Activated CD8-positive, alpha-beta T cell treated with anti-CD3 and anti-CD28 coated beads for 36 hours (primary cell): ENCODE measurements around the gene CYBC1. TPM values are rescaled to one million over a fixed set of nuclear protein-coding genes. Genes with fewer than 3 reads are reported as not detected.

ENCODE experiments used
- ATAC-seq: fragments of 200-7000 bp; cut with Tn5 transposase; one replicate; pipeline ENCODE4 v1.10.0; 2021; ENCODE audit warnings: mild to moderate bottlenecking, moderate library complexity
- CTCF ChIA-PET: fragments of 350-600 bp; sonication (Branson Sonifier 250); formaldehyde crosslinking; loops from one replicate; lab custom pipeline; 2021; ENCODE audit warnings: antibody characterized with exemption; lab: Charles Lee
- POLR2A ChIA-PET: fragments of 350-600 bp; sonication (Branson Sonifier 250); formaldehyde crosslinking; loops from one replicate; lab custom pipeline; 2021; ENCODE audit warnings: antibody characterized with exemption; lab: Charles Lee
- DNase-seq: peaks from one replicate; pipeline ENCODE4 v3.0.0-alpha.2; 2020
- H3K27ac Mint-ChIP-seq: one replicate; pipeline ENCODE4 v1.8.0; 2021; ENCODE audit warnings: mild to moderate bottlenecking, mixed read lengths
- H3K27me3 Mint-ChIP-seq: one replicate; pipeline ENCODE4 v1.8.0; 2021; ENCODE audit warnings: mixed read lengths
- H3K36me3 Mint-ChIP-seq: one replicate; pipeline ENCODE4 v1.8.0; 2021; ENCODE audit warnings: low read depth, mixed read lengths
- H3K4me1 Mint-ChIP-seq: one replicate; pipeline ENCODE4 v1.8.0; 2021; ENCODE audit warnings: low read depth, mixed read lengths
- H3K4me3 Mint-ChIP-seq: one replicate; pipeline ENCODE4 v1.8.0; 2021; ENCODE audit warnings: mild to moderate bottlenecking, moderate library complexity, mixed read lengths
- H3K9me3 Mint-ChIP-seq: one replicate; pipeline ENCODE4 v1.8.0; 2021; ENCODE audit warnings: mixed read lengths
- CTCF ChIP-seq: fragments of 200-600 bp; IDR thresholded peaks from one replicate; pipeline ENCODE4 v1.8.0; 2022; ENCODE audit warnings: antibody characterized with exemption, mild to moderate bottlenecking
- intact Hi-C: fragments of 100-400 bp; cut with micrococcal nuclease; formaldehyde crosslinking; loops from one replicate; pipeline ENCODE4 v1.10.0; 2022
- total RNA-seq, 2 experiments: library from RNA; stranded (reverse); gene quantifications; one replicate each; pipeline ENCODE4 v1.2.3, GENCODE V29; 2021

Gene CYBC1
- total RNA-seq, 2 experiments from 2014 or later, result 189 to 192 TPM

- ATAC-seq (peak; percentile 84), DNase-seq (peak; percentile 93)
- H3K27ac Mint-ChIP-seq, result peak overlapping the region; percentile 85
- H3K4me1 Mint-ChIP-seq, result peaks cover 18% of the 10 kb centered on the region
- peak overlapping the region; percentile 72 for H3K4me3 Mint-ChIP-seq
- H3K9me3 Mint-ChIP-seq, result no peaks in the 10 kb centered on the region
- no peaks in the 10 kb centered on the region for H3K36me3 Mint-ChIP-seq
- no peaks in the 10 kb centered on the region for H3K27me3 Mint-ChIP-seq
- peak; percentile 91 for TF ChIP-seq CTCF
- ChIA-PET CTCF (interaction anchor here (1.0 to 1.8 kb wide), 5 partner anchors 8 to 80 kb away, joined by 3 to 6 read pairs (median 3); no protein-coding TSS in a partner anchor), POLR2A (interaction anchor here (0.6 to 3.9 kb wide), 2 partner anchors 12 to 25 kb away, joined by 3 to 32 read pairs; partner anchors contain the start of gene FOXK2)
- intact Hi-C loops, result loop anchor here (10.0 kb wide), 1 partner anchor 60 kb away; no protein-coding TSS in a partner anchor
Measured at GRCh38 chr17:82494236-82495055, 43.9 kb upstream of the CYBC1 start.

GRCh38 chr17:82493226-82493781, 42.8 kb upstream of the CYBC1 start:
- POLR2A ChIA-PET, result interaction anchor here (0.5 to 0.8 kb wide), 2 partner anchors 29 to 99 kb away, joined by 3 read pairs; no protein-coding TSS in a partner anchor

GRCh38 chr17:82492643-82493225, 42.2 kb upstream of the CYBC1 start:
- Mint-ChIP-seq H3K36me3 (no peaks in the 10 kb centered on the region), H3K9me3 (no peaks in the 10 kb centered on the region), H3K27ac (no peak overlapping the region), H3K4me3 (no peak overlapping the region), H3K4me1 (peaks cover 10% of the 10 kb centered on the region), H3K27me3 (no peaks in the 10 kb centered on the region)
- CTCF ChIA-PET, result interaction anchor here (0.7 to 1.1 kb wide), 3 partner anchors 35 to 462 kb away, joined by 3 read pairs; no protein-coding TSS in a partner anchor
- no peak for DNase-seq
- intact Hi-C loops, result loop anchor here (10.0 kb wide), 1 partner anchor 62 kb away; no protein-coding TSS in a partner anchor
- TF ChIP-seq CTCF, result no peak
- no peak for ATAC-seq
- POLR2A ChIA-PET, result interaction anchor here (1.0 kb wide), 1 partner anchor 13 kb away, joined by 4 read pairs; no protein-coding TSS in a partner anchor

More at GRCh38 chr17:82493226-82493781, 42.8 kb upstream of the CYBC1 start:
- Mint-ChIP-seq H3K36me3 (no peaks in the 10 kb centered on the region), H3K9me3 (no peaks in the 10 kb centered on the region), H3K4me1 (peaks cover 14% of the 10 kb centered on the region), H3K27ac (no peak overlapping the region), H3K4me3 (no peak overlapping the region), H3K27me3 (no peaks in the 10 kb centered on the region)
- intact Hi-C loops, result loop anchor here (10.0 kb wide), 1 partner anchor 61 kb away; no protein-coding TSS in a partner anchor
- ATAC-seq (no peak), DNase-seq (no peak)
- CTCF ChIA-PET, result interaction anchor here (1.0 to 1.2 kb wide), 3 partner anchors 10 to 463 kb away, joined by 3 read pairs; no protein-coding TSS in a partner anchor
- TF ChIP-seq CTCF, result no peak

- intact Hi-C loops, result loop anchor here (10.0 kb wide), 1 partner anchor 63 kb away; no protein-coding TSS in a partner anchor
- Mint-ChIP-seq H3K4me3 (no peak overlapping the region), H3K36me3 (no peaks in the 10 kb centered on the region), H3K4me1 (peaks cover 8% of the 10 kb centered on the region), H3K27me3 (no peaks in the 10 kb centered on the region), H3K27ac (no peak overlapping the region), H3K9me3 (no peaks in the 10 kb centered on the region)
- CTCF ChIA-PET, result interaction anchor here (0.8 kb wide), 1 partner anchor 67 kb away, joined by 3 read pairs; no protein-coding TSS in a partner anchor
- ATAC-seq, result no peak
- DNase-seq, result no peak
- no peak for TF ChIP-seq CTCF
- POLR2A ChIA-PET, result interaction anchor here (0.6 to 1.0 kb wide), 3 partner anchors 12 to 234 kb away, joined by 3 to 5 read pairs (median 4); no protein-coding TSS in a partner anchor
Measured at GRCh38 chr17:82491533-82491932, 41.0 kb upstream of the CYBC1 start.
